Neural progenitor cell (in vitro differentiated cells): Measurements from ENCODE around the gene PPP2R3C.
"Not testable (repeated sequence)": the region's sequence is repeated elsewhere in the genome, so short reads cannot be mapped to it uniquely, and the experiment has no call there.

ENCODE experiments used
- CTCF ChIP-seq: fragments of 200-600 bp; sonication (generic); IDR thresholded peaks from 2 replicates; pipeline ENCODE4 v1.5.1; 2017; ENCODE audit warnings: antibody characterized with exemption, mild to moderate bottlenecking
- EZH2 ChIP-seq: fragments of 200-600 bp; sonication (generic); IDR thresholded peaks from 2 replicates; pipeline ENCODE4 v1.6.1; 2017; ENCODE audit warnings: antibody characterized with exemption, mild to moderate bottlenecking, moderate library complexity

GRCh38 chr14:35094645-35095044 is 27.1 kb downstream of the PPP2R3C start:
- not testable (repeated sequence) for TF ChIP-seq CTCF, EZH2
